Activated naive CD4-positive, alpha-beta T cell treated with anti-CD3 and anti-CD28 coated beads, Interleukin-2, amount 10 ng/mL, durations not matched to agents 7 days and 5 days (primary cell): ENCODE data around the gene HSPG2.

ENCODE experiments used
- CTCF ChIA-PET: fragments of 350-600 bp; sonication (Branson Sonifier 250); formaldehyde crosslinking; loops from one replicate; lab custom pipeline; 2021; ENCODE audit warnings: antibody characterized with exemption; lab: Charles Lee
- DNase-seq: peaks from one replicate; pipeline ENCODE4 v3.0.0-alpha.2; 2020
- H3K27ac Mint-ChIP-seq: one replicate; pipeline ENCODE4 v1.8.0; 2021; ENCODE audit warnings: mild to moderate bottlenecking, moderate library complexity, mixed read lengths
- H3K27me3 Mint-ChIP-seq: one replicate; pipeline ENCODE4 v1.8.0; 2021; ENCODE audit warnings: mild to moderate bottlenecking, mixed read lengths
- H3K36me3 Mint-ChIP-seq: one replicate; pipeline ENCODE4 v1.8.0; 2021; ENCODE audit warnings: mixed read lengths
- H3K4me1 Mint-ChIP-seq: one replicate; pipeline ENCODE4 v1.8.0; 2021; ENCODE audit warnings: mixed read lengths
- H3K4me3 Mint-ChIP-seq: one replicate; pipeline ENCODE4 v1.8.0; 2021; ENCODE audit warnings: mild to moderate bottlenecking, moderate library complexity, mixed read lengths
- H3K9me3 Mint-ChIP-seq: one replicate; pipeline ENCODE4 v1.8.0; 2021; ENCODE audit warnings: mixed read lengths

HSPG2 gene

DNA sequence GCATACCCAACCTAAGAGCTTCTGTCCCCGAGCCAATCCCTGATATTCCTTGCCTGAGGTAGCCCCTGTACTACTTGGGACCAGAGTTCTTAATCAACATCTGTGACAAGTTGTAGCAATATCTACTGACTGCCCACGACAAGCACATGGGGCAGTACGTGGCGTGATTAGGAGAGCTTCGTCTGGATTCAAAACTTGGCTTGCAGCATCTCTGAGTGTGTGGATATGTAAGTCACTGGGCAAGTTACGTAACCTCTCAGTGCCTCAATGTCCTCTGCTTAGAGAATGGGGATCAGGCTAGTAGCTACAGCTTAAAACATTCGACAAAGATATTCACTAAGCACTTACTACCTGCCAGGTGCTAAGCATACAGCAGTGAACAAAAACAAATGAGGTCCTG lies 5.0 kb downstream of the HSPG2 start:
- peaks cover 12% of the 10 kb centered on the region for H3K4me1 Mint-ChIP-seq
- no peak overlapping the region for H3K27ac Mint-ChIP-seq
- no peak for DNase-seq
- peaks cover 42% of the 10 kb centered on the region for H3K27me3 Mint-ChIP-seq
- CTCF ChIA-PET: no interaction called here
- H3K9me3 Mint-ChIP-seq: no peaks in the 10 kb centered on the region
- no peak overlapping the region for H3K4me3 Mint-ChIP-seq
- no peaks in the 10 kb centered on the region for H3K36me3 Mint-ChIP-seq

DNA sequence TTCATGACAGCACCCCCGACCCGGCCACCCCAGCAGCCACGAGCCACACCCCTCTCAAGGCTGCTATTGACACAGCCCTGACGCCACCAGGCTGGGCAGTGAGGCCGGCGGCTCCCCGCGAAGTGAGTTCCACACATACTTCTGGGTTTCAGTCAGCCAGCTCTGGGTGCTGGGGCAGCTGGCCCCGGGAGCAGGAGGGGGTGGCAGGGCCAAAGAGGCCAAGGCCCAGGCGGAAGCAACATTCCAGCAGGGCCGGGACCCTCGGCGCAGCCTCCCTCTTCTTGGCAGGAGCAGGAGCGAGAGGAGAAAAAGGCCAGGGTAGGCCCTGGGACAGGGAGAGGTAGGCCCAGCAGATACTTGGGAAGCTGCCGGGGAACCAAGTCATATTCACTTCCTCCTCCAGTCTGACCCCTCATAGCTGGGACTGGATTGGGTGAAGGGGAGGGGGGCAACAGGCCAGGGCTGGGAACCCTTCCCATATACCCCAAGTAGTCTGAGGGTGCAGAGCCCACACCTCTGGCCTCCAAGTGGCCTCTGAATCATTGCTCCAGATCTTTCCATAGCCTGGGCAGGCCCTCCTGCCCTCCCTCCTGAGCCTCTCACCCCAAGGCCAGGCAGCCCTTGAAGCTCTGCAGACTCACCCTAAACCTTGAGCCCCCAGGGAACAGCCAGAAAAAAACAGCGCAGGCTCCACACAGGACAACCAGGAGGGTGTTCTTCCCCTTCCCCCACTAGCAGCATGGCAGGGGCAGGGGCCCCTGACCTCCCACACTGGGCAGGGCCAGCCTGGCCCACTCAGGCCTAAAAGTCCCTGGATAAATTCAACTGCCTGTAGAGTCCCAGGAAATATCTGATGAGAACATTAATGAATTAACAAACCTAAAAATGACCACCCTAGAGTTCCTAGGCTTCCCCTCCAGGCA lies 5.7 kb downstream of the HSPG2 start:
- Mint-ChIP-seq H3K4me3 (no peak overlapping the region), H3K27ac (no peak overlapping the region), H3K36me3 (no peaks in the 10 kb centered on the region), H3K4me1 (peaks cover 12% of the 10 kb centered on the region), H3K9me3 (no peaks in the 10 kb centered on the region), H3K27me3 (peaks cover 38% of the 10 kb centered on the region)
- no peak for DNase-seq
- CTCF ChIA-PET: no interaction called here

GRCh38 chr1:21930629-21931170 lies 6.4 kb downstream of the HSPG2 start:
- CTCF ChIA-PET: no interaction called here
- Mint-ChIP-seq H3K4me3 (no peak overlapping the region), H3K9me3 (no peaks in the 10 kb centered on the region), H3K36me3 (no peaks in the 10 kb centered on the region), H3K27ac (no peak overlapping the region), H3K4me1 (peaks cover 9% of the 10 kb centered on the region), H3K27me3 (peaks cover 35% of the 10 kb centered on the region)
- DNase-seq: no peak

DNA sequence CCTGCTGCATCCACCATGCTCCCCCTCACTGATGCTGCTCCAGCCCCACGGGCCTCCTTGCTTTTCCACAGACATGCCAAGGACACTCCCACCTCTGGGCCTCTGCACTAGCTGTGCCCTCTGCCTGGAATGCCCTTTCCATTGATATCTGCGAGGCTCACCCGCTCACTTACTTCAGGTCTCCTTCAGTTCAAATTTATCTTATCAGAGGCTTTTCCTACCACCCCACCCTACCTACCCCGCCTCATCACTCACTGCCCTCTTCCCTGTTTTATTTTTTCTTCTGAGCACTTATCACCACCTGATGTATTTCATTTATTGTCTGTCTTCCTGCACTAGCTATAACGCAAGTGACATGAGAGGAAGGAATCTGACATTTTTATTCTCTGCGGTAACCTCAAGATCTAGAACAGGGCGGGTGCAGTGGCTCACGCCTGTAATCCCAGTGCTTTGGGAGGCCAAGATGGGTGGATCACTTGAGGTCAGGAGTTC lies 7.0 kb downstream of the HSPG2 start:
- H3K4me3 Mint-ChIP-seq: no peak overlapping the region

GRCh38 chr1:21927533-21928237 lies 9.4 kb downstream of the HSPG2 start:
- peaks cover 22% of the 10 kb centered on the region for H3K27me3 Mint-ChIP-seq
- H3K4me1 Mint-ChIP-seq: no peaks in the 10 kb centered on the region
- CTCF ChIA-PET: no interaction called here
- H3K9me3 Mint-ChIP-seq: no peaks in the 10 kb centered on the region
- no peaks in the 10 kb centered on the region for H3K36me3 Mint-ChIP-seq
- H3K27ac Mint-ChIP-seq: no peak overlapping the region
- no peak for DNase-seq
- no peak overlapping the region for H3K4me3 Mint-ChIP-seq

More for the DNA sequence above, 7.0 kb downstream of the HSPG2 start:
- no peaks in the 10 kb centered on the region for H3K36me3 Mint-ChIP-seq
- CTCF ChIA-PET: interaction anchor here (0.7 kb wide), 1 partner anchor 52 kb away, joined by 3 read pairs; no protein-coding TSS in a partner anchor
- no peak overlapping the region for H3K27ac Mint-ChIP-seq
- H3K9me3 Mint-ChIP-seq: no peaks in the 10 kb centered on the region
- DNase-seq: no peak
- H3K27me3 Mint-ChIP-seq: peaks cover 29% of the 10 kb centered on the region
- H3K4me1 Mint-ChIP-seq: peaks cover 5% of the 10 kb centered on the region

- no peak for DNase-seq
- Mint-ChIP-seq H3K27me3 (peaks cover 29% of the 10 kb centered on the region), H3K4me3 (no peak overlapping the region), H3K36me3 (no peaks in the 10 kb centered on the region), H3K27ac (no peak overlapping the region), H3K4me1 (no peaks in the 10 kb centered on the region), H3K9me3 (no peaks in the 10 kb centered on the region)
- CTCF ChIA-PET: no interaction called here
Measured at GRCh38 chr1:21926814-21927532, 10.1 kb downstream of the HSPG2 start.

DNA sequence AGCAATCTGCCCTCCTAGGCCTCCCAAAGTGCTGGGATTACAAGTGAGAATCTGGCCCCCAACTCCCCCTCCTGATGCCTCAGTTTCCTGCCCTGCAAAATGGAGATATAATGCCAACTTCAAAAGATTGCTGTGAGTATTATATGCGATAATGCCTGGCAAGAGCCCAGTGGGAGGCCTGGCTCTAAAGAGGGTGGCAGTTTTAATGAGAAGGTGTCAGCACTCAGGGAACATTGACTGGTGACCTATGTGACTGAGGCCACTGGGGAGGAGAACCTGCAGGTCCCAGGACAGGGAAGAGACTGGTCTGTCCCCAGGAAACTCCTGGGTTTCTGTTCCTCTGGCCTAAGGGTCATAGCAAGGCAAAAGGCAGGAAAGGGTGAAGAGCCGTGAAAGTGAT lies 11.0 kb downstream of the HSPG2 start:
- Mint-ChIP-seq H3K4me3 (no peak overlapping the region), H3K9me3 (no peaks in the 10 kb centered on the region), H3K36me3 (no peaks in the 10 kb centered on the region), H3K4me1 (no peaks in the 10 kb centered on the region), H3K27ac (no peak overlapping the region), H3K27me3 (peaks cover 30% of the 10 kb centered on the region)
- CTCF ChIA-PET: no interaction called here
- no peak for DNase-seq

DNA sequence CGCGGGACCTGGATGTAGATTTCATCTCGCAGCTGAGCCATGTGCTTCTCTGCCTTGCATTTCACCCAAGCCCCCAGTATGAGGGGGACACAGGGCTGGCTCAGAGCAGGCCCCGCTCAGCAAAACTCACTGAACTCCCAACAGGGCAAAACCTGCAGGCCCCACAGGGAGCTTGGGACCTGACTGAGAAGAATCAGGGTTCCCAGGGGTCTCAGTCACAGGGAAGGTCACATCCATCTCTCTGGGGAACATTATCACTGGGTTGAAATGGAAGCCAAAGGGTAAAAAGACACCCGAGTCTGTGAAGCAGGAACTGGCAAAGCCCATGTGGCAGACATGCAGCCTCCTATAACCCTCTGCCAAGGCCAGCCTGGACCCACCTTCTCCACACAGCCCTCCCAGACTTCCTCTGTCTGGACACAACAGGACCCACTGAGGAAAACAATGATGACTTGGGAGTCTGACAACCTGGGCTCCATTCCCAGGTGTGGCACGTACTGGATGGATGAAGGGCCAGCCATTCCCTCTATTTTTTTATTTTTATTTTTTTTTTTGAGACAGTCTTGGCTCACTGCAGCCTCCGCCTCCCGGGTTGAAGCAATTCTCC lies 11.7 kb downstream of the HSPG2 start:
- no peaks in the 10 kb centered on the region for H3K9me3 Mint-ChIP-seq
- no peak for DNase-seq
- CTCF ChIA-PET: no interaction called here
- H3K27ac Mint-ChIP-seq: no peak overlapping the region
- no peak overlapping the region for H3K4me3 Mint-ChIP-seq
- no peaks in the 10 kb centered on the region for H3K4me1 Mint-ChIP-seq
- H3K27me3 Mint-ChIP-seq: peaks cover 30% of the 10 kb centered on the region
- H3K36me3 Mint-ChIP-seq: no peaks in the 10 kb centered on the region

GRCh38 chr1:21924503-21925005 lies 12.6 kb downstream of the HSPG2 start:
- H3K9me3 Mint-ChIP-seq: no peaks in the 10 kb centered on the region
- no peaks in the 10 kb centered on the region for H3K36me3 Mint-ChIP-seq
- H3K27ac Mint-ChIP-seq: no peak overlapping the region
- no peaks in the 10 kb centered on the region for H3K4me1 Mint-ChIP-seq
- CTCF ChIA-PET: no interaction called here
- DNase-seq: no peak
- peaks cover 25% of the 10 kb centered on the region for H3K27me3 Mint-ChIP-seq
- H3K4me3 Mint-ChIP-seq: no peak overlapping the region

- H3K27me3 Mint-ChIP-seq: peaks cover 23% of the 10 kb centered on the region
- no peak overlapping the region for H3K27ac Mint-ChIP-seq
- no peaks in the 10 kb centered on the region for H3K9me3 Mint-ChIP-seq
- H3K4me1 Mint-ChIP-seq: no peaks in the 10 kb centered on the region
- DNase-seq: no peak
- H3K4me3 Mint-ChIP-seq: no peak overlapping the region
- H3K36me3 Mint-ChIP-seq: no peaks in the 10 kb centered on the region
- CTCF ChIA-PET: no interaction called here
Measured at GRCh38 chr1:21922090-21923013, 14.8 kb downstream of the HSPG2 start.

DNA sequence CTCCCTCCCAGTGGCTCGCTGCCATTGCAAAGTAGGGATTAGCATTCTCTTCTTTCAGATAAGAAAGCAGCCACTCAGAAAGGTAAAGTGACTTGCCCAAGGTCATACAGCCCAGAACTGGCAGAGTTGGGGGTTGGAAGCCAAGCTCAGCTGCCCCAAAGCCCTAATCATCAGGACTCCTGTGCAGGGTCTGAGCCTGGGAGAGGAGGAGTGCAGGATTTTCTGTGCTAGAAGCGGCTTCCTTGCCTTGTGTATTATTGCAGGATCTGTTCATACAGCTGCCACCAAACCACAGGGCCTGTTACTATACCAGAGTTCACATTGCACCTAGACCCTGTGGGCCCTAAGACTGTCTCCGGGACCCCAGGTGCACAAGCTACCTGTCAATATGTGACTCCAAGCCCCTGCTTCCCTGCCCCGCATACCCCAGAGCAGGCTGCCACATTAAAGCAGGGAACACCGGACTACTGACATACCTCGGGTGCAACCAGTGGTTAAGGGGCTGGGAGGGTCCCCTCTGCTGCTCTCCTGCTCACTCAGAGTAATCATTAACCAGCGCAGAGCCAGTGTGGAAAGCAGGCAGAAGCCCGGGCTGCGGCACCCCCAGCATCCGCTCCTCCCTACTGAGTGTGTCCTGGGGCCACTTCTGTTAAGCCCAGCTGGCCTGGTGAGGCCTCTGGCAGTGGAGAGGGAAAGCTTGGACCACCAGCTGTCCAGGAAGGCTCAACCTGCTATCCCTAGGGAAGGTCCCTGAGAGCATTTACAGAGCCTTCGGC lies 15.8 kb downstream of the HSPG2 start:
- Mint-ChIP-seq H3K27ac (no peak overlapping the region), H3K27me3 (peaks cover 23% of the 10 kb centered on the region), H3K4me1 (no peaks in the 10 kb centered on the region), H3K9me3 (no peaks in the 10 kb centered on the region), H3K4me3 (no peak overlapping the region), H3K36me3 (no peaks in the 10 kb centered on the region)
- DNase-seq: no peak
- CTCF ChIA-PET: no interaction called here

DNA sequence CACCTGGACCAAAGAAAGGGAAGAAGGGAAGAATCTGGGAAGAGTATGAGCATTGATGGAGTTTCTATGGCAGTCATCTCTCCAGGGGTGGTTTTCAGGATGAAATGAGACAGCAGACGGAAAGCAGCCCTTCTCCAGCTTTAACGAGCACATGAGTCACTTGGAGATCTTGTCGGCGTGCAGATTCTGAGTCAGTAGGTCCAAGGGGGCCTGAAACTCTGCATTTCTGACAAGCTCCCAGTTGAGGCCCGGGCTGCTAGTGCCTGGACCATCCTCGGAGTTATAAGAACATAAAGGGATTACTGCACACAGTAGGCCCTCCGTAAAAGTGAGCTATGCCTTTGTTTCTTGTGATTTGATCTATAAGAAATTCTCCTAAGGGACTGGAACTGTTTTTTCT lies 17.6 kb downstream of the HSPG2 start:
- Mint-ChIP-seq H3K36me3 (no peaks in the 10 kb centered on the region), H3K27me3 (peaks cover 16% of the 10 kb centered on the region), H3K27ac (no peak overlapping the region), H3K9me3 (no peaks in the 10 kb centered on the region), H3K4me3 (no peak overlapping the region), H3K4me1 (no peaks in the 10 kb centered on the region)
- no peak for DNase-seq
- CTCF ChIA-PET: no interaction called here
